HCT116 (cell line): Measurements from ENCODE around the gene LRRFIP1. TPM values are rescaled to one million over a fixed set of nuclear protein-coding genes. Genes with fewer than 3 reads are reported as not detected.

Experiments
- ATAC-seq: fragments of 200-7000 bp; cut with Tn5 transposase; 2 replicates; pipeline ENCODE4 v1.9.1; 2020; ENCODE audit warnings: mild to moderate bottlenecking, moderate library complexity
- BruUV-seq: library from RNA; stranded (reverse); fragments of 400-500 nt; replicated peaks from 2 replicates; lab custom pipeline; 2021; lab: Mats Ljungman, UMichigan
- CTCF ChIA-PET: fragments of 300-600 bp; sonication (Branson Sonifier 250); formaldehyde crosslinking; loops from one replicate; lab custom pipeline; 2021; ENCODE audit warnings: antibody characterized with exemption; lab: Charles Lee
- POLR2A ChIA-PET: fragments of 300-600, 350-600 bp; sonication (Branson Sonifier 250); formaldehyde crosslinking; loops from one replicate; lab custom pipeline; 2021; ENCODE audit warnings: antibody characterized with exemption; lab: Charles Lee
- RAD21 ChIA-PET, 2 experiments: fragments of 300-600 bp; sonication (Branson Sonifier 250); formaldehyde crosslinking; loops; one replicate each; lab custom pipeline; 2023; ENCODE audit warnings: low total read pairs in 2 of 2; ENCODE audit not compliant: uncharacterized antibody in 2 of 2, unreplicated experiment in 2 of 2, low non-redundant PET in 1 of 2; lab: Charles Lee
- DNase-seq: peaks from one replicate; pipeline ENCODE4 v3.0.0-alpha.2; 2010; ENCODE audit warnings: low read depth, low spot score
- H2AFZ ChIP-seq: fragments of 200-600 bp; shearing (Covaris generic), sonication (generic); 2 replicates; pipeline ENCODE4 v1.6.1; 2017; ENCODE audit warnings: low read depth, mixed run types, mixed read lengths, antibody characterized with exemption, low read length; ENCODE audit not compliant: poor library complexity, severe bottlenecking
- H3K27ac ChIP-seq: 2 replicates; pipeline ENCODE4 v1.5.1; 2012; ENCODE audit warnings: low read depth, low read length
- H3K27me3 ChIP-seq: fragments of 200-600 bp; sonication (generic); 2 replicates; pipeline ENCODE4 v1.6.1; 2016; ENCODE audit warnings: mixed run types, low read length, mixed read lengths; ENCODE audit not compliant: insufficient read depth
- H3K36me3 ChIP-seq, 2 experiments: fragments of 200-500 bp in 1 of 2; fragments of 200-600 bp in 1 of 2; sonication (Bioruptor generic) in 1 of 2; sonication (generic) in 1 of 2; 2 replicates each; pipeline versions ENCODE4 v1.5.1 to v1.6.1; 2014 to 2016; ENCODE audit warnings: low read length in 2 of 2, inconsistent platforms in 1 of 2, mixed read lengths in 1 of 2, mixed run types in 1 of 2; ENCODE audit not compliant: insufficient read depth in 2 of 2, control insufficient read depth in 1 of 2
- H3K4me1 ChIP-seq, 2 experiments: fragments of 200-600 bp in 1 of 2; sonication (generic) in 1 of 2; 2 replicates each; pipeline versions ENCODE4 v1.5.1 to v1.6.1; 2012 to 2017; ENCODE audit warnings: low read length in 2 of 2, inconsistent platforms in 1 of 2, mild to moderate bottlenecking in 1 of 2, mixed read lengths in 1 of 2, mixed run types in 1 of 2, moderate library complexity in 1 of 2; ENCODE audit not compliant: insufficient read depth in 2 of 2, control insufficient read depth in 1 of 2
- H3K4me2 ChIP-seq: fragments of 200-600 bp; sonication (generic); 2 replicates; pipeline ENCODE4 v1.6.1; 2017; ENCODE audit warnings: mixed run types, low read length, mixed read lengths
- H3K4me3 ChIP-seq, 2 experiments: fragments of 200-600 bp in 1 of 2; sonication (generic) in 1 of 2; replicated peaks in 1 of 2; 2 replicates each; pipeline ENCODE4 v1.5.1; 2011 to 2016; ENCODE audit warnings: low read length in 2 of 2, control low read depth in 1 of 2, low read depth in 1 of 2, mild to moderate bottlenecking in 1 of 2, mixed read lengths in 1 of 2, mixed run types in 1 of 2
- H3K79me2 ChIP-seq: fragments of 200-600 bp; sonication (generic); 2 replicates; pipeline ENCODE4 v1.6.1; 2017; ENCODE audit warnings: mild to moderate bottlenecking, mixed run types, low read length, moderate library complexity, mixed read lengths; ENCODE audit not compliant: insufficient read depth
- H3K9ac ChIP-seq: fragments of 200-600 bp; sonication (generic); 2 replicates; pipeline ENCODE4 v1.6.1; 2016; ENCODE audit warnings: low read length, mixed read lengths
- H3K9me2 ChIP-seq: fragments of 200-600 bp; sonication (generic), shearing (Covaris generic); 2 replicates; pipeline ENCODE4 v1.6.1; 2017; ENCODE audit warnings: mixed run types, mild to moderate bottlenecking, moderate library complexity; ENCODE audit not compliant: insufficient read depth
- H3K9me3 ChIP-seq, 2 experiments: fragments of 200-500 bp in 1 of 2; fragments of 200-600 bp in 1 of 2; sonication (Bioruptor generic) in 1 of 2; sonication (generic) in 1 of 2; 2 replicates each; pipeline ENCODE4 v1.6.1; 2014 to 2017; ENCODE audit warnings: low read length in 2 of 2, mixed read lengths in 2 of 2, inconsistent platforms in 1 of 2, low read depth in 1 of 2, mild to moderate bottlenecking in 1 of 2, mixed run types in 1 of 2, moderate library complexity in 1 of 2; ENCODE audit not compliant: control insufficient read depth in 1 of 2, insufficient read depth in 1 of 2
- H4K20me1 ChIP-seq: fragments of 200-600 bp; sonication (generic), shearing (Covaris generic); 2 replicates; pipeline ENCODE4 v1.6.1; 2017; ENCODE audit warnings: mixed run types, mild to moderate bottlenecking, moderate library complexity; ENCODE audit not compliant: insufficient read depth
- CBX3 ChIP-seq: IDR thresholded peaks from 2 replicates; pipeline ENCODE4 v1.6.1; 2012; ENCODE audit warnings: low read depth
- CEBPB ChIP-seq: IDR thresholded peaks from 2 replicates; pipeline ENCODE4 v1.6.1; 2012; ENCODE audit warnings: low read depth
- EGR1 ChIP-seq: IDR thresholded peaks from 2 replicates; pipeline ENCODE4 v1.6.1; 2012; ENCODE audit warnings: low read depth
- EZH2phosphoT487 ChIP-seq: fragments of 200-600 bp; IDR thresholded peaks from 2 replicates; pipeline ENCODE4 v1.6.1; 2018; ENCODE audit warnings: antibody characterized with exemption, borderline replicate concordance
- JUND ChIP-seq: IDR thresholded peaks from 2 replicates; pipeline ENCODE4 v1.6.1; 2012
- POLR2AphosphoS5 ChIP-seq: IDR thresholded peaks from 2 replicates; pipeline ENCODE4 v1.6.1; 2011; ENCODE audit warnings: mild to moderate bottlenecking, low read depth, low read length, moderate library complexity
- SP1 ChIP-seq: IDR thresholded peaks from 2 replicates; pipeline ENCODE4 v1.6.1; 2012; ENCODE audit warnings: low read depth
- YY1 ChIP-seq: IDR thresholded peaks from 2 replicates; pipeline ENCODE4 v1.6.1; 2011; ENCODE audit warnings: low read length, low read depth, moderate library complexity, mild to moderate bottlenecking; ENCODE audit not compliant: insufficient replicate concordance; ENCODE audit errors: extremely low read depth
- ZNF274 ChIP-seq: fragments of 200-500 bp; sonication (Bioruptor generic); IDR thresholded peaks from 2 replicates; pipeline ENCODE4 v1.6.1; 2014; ENCODE audit warnings: mild to moderate bottlenecking, low read depth, low read length, inconsistent platforms
- intact Hi-C: fragments of 100-400 bp; cut with micrococcal nuclease; formaldehyde crosslinking; loops from 2 replicates; pipeline ENCODE4 v1.10.0; 2022
- total RNA-seq: library from RNA; stranded (reverse); gene quantifications from one replicate; pipeline ENCODE4 v1.2.1, GENCODE V29; 2021; ENCODE audit not compliant: unreplicated experiment
- TF ChIP-seq, protein P1 (sequence below): IDR thresholded peaks from 2 replicates; pipeline ENCODE4 v1.6.1; 2012
- TF ChIP-seq, protein P2 (sequence below): IDR thresholded peaks from 2 replicates; pipeline ENCODE4 v1.6.1; 2012; ENCODE audit warnings: low read depth
- TF ChIP-seq, protein P3 (sequence below), 3 experiments: fragments of 200-600 bp in 1 of 3; sonication (generic) in 1 of 3; IDR thresholded peaks in 2 of 3; conservative IDR thresholded peaks in 1 of 3; 2 replicates each; pipeline ENCODE4 v1.5.1; 2012 to 2017; ENCODE audit warnings: low read depth in 2 of 3, low read length in 2 of 3, antibody characterized with exemption in 1 of 3, borderline replicate concordance in 1 of 3, control low read depth in 1 of 3, mild to moderate bottlenecking in 1 of 3, mixed read lengths in 1 of 3, mixed run types in 1 of 3, moderate library complexity in 1 of 3; ENCODE audit not compliant: insufficient read depth in 1 of 3

The LRRFIP1 gene
- total RNA-seq, 1 experiment from 2014 or later: 76.9 TPM

GRCh38 chr2:237715459-237715947 lies 88.1 kb downstream of the LRRFIP1 start:
- no peak overlapping the region for H2AFZ ChIP-seq
- TF ChIP-seq YY1 (no peak), JUND (no peak), ZNF274 (no peak), EGR1 (no peak), CEBPB (no peak), CBX3 (no peak), EZH2phosphoT487 (no peak), SP1 (no peak), POLR2AphosphoS5 (no peak)
- TF ChIP-seq, protein P1, sequence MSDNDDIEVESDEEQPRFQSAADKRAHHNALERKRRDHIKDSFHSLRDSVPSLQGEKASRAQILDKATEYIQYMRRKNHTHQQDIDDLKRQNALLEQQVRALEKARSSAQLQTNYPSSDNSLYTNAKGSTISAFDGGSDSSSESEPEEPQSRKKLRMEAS: no peak
- TF ChIP-seq, protein P2, sequence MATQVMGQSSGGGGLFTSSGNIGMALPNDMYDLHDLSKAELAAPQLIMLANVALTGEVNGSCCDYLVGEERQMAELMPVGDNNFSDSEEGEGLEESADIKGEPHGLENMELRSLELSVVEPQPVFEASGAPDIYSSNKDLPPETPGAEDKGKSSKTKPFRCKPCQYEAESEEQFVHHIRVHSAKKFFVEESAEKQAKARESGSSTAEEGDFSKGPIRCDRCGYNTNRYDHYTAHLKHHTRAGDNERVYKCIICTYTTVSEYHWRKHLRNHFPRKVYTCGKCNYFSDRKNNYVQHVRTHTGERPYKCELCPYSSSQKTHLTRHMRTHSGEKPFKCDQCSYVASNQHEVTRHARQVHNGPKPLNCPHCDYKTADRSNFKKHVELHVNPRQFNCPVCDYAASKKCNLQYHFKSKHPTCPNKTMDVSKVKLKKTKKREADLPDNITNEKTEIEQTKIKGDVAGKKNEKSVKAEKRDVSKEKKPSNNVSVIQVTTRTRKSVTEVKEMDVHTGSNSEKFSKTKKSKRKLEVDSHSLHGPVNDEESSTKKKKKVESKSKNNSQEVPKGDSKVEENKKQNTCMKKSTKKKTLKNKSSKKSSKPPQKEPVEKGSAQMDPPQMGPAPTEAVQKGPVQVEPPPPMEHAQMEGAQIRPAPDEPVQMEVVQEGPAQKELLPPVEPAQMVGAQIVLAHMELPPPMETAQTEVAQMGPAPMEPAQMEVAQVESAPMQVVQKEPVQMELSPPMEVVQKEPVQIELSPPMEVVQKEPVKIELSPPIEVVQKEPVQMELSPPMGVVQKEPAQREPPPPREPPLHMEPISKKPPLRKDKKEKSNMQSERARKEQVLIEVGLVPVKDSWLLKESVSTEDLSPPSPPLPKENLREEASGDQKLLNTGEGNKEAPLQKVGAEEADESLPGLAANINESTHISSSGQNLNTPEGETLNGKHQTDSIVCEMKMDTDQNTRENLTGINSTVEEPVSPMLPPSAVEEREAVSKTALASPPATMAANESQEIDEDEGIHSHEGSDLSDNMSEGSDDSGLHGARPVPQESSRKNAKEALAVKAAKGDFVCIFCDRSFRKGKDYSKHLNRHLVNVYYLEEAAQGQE: no peak
- TF ChIP-seq, protein P3, sequence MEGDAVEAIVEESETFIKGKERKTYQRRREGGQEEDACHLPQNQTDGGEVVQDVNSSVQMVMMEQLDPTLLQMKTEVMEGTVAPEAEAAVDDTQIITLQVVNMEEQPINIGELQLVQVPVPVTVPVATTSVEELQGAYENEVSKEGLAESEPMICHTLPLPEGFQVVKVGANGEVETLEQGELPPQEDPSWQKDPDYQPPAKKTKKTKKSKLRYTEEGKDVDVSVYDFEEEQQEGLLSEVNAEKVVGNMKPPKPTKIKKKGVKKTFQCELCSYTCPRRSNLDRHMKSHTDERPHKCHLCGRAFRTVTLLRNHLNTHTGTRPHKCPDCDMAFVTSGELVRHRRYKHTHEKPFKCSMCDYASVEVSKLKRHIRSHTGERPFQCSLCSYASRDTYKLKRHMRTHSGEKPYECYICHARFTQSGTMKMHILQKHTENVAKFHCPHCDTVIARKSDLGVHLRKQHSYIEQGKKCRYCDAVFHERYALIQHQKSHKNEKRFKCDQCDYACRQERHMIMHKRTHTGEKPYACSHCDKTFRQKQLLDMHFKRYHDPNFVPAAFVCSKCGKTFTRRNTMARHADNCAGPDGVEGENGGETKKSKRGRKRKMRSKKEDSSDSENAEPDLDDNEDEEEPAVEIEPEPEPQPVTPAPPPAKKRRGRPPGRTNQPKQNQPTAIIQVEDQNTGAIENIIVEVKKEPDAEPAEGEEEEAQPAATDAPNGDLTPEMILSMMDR (IDR thresholded peaks at IDR 0.05 in 2 of 3, conservative IDR thresholded peaks at IDR 0.05 in 1 of 3; ENCODE audit: borderline replicate concordance in 1 of 3, insufficient read depth in 1 of 3, low read depth in 2 of 3, low read length in 2 of 3): no peak
- TF ChIP-seq, all 23 proteins: peak for 0
- no peak overlapping the region for H3K4me3 ChIP-seq
- intact Hi-C loops: no loop called here
- H3K27ac ChIP-seq: no peak overlapping the region
- H3K9ac ChIP-seq: no peak overlapping the region
- H3K27me3 ChIP-seq: no peaks in the 10 kb centered on the region
- ChIA-PET POLR2A (no interaction called here), CTCF (no interaction called here), RAD21 (no interaction called here)
- ATAC-seq: no peak
- H3K79me2 ChIP-seq: peaks cover 80% of the 10 kb centered on the region
- DNase-seq: no peak
- no peaks in the 10 kb centered on the region for H3K9me2 ChIP-seq
- no peak overlapping the region for H3K4me2 ChIP-seq
- H3K4me1 ChIP-seq: no peaks in the 10 kb centered on the region
- no peaks in the 10 kb centered on the region for H4K20me1 ChIP-seq
- no TSS peak for BruUV-seq
- no peaks in the 10 kb centered on the region for H3K9me3 ChIP-seq
- H3K36me3 ChIP-seq: peaks cover 0 to 4% of the 10 kb centered on the region in 2 experiments; a peak in 1 of 4 replicates
